Activated CD8-positive, alpha-beta T cell treated with anti-CD3 and anti-CD28 coated beads for 36 hours (primary cell): ENCODE measurements around the gene NNMT. TPM values are rescaled to one million over a fixed set of nuclear protein-coding genes. Genes with fewer than 3 reads are reported as not detected.
"Not testable (repeated sequence)": the region's sequence is repeated elsewhere in the genome, so short reads cannot be mapped to it uniquely, and the experiment has no call there.

Experiments used
- ATAC-seq: fragments of 200-7000 bp; cut with Tn5 transposase; one replicate; pipeline ENCODE4 v1.10.0; 2021; ENCODE audit warnings: mild to moderate bottlenecking, moderate library complexity
- CTCF ChIA-PET: fragments of 350-600 bp; sonication (Branson Sonifier 250); formaldehyde crosslinking; loops from one replicate; lab custom pipeline; 2021; ENCODE audit warnings: antibody characterized with exemption; lab: Charles Lee
- POLR2A ChIA-PET: fragments of 350-600 bp; sonication (Branson Sonifier 250); formaldehyde crosslinking; loops from one replicate; lab custom pipeline; 2021; ENCODE audit warnings: antibody characterized with exemption; lab: Charles Lee
- DNase-seq: peaks from one replicate; pipeline ENCODE4 v3.0.0-alpha.2; 2020
- H3K27ac Mint-ChIP-seq: one replicate; pipeline ENCODE4 v1.8.0; 2021; ENCODE audit warnings: mild to moderate bottlenecking, mixed read lengths
- H3K27me3 Mint-ChIP-seq: one replicate; pipeline ENCODE4 v1.8.0; 2021; ENCODE audit warnings: mixed read lengths
- H3K36me3 Mint-ChIP-seq: one replicate; pipeline ENCODE4 v1.8.0; 2021; ENCODE audit warnings: low read depth, mixed read lengths
- H3K4me1 Mint-ChIP-seq: one replicate; pipeline ENCODE4 v1.8.0; 2021; ENCODE audit warnings: low read depth, mixed read lengths
- H3K4me3 Mint-ChIP-seq: one replicate; pipeline ENCODE4 v1.8.0; 2021; ENCODE audit warnings: mild to moderate bottlenecking, moderate library complexity, mixed read lengths
- H3K9me3 Mint-ChIP-seq: one replicate; pipeline ENCODE4 v1.8.0; 2021; ENCODE audit warnings: mixed read lengths
- intact Hi-C: fragments of 100-400 bp; cut with micrococcal nuclease; formaldehyde crosslinking; loops from one replicate; pipeline ENCODE4 v1.10.0; 2022
- total RNA-seq, 2 experiments: library from RNA; stranded (reverse); gene quantifications; one replicate each; pipeline ENCODE4 v1.2.3, GENCODE V29; 2021
- TF ChIP-seq, protein P1 (sequence below): fragments of 200-600 bp; IDR thresholded peaks from one replicate; pipeline ENCODE4 v1.8.0; 2022; ENCODE audit warnings: antibody characterized with exemption, mild to moderate bottlenecking

The NNMT gene
- total RNA-seq, 2 experiments from 2014 or later, result not detected

DNA sequence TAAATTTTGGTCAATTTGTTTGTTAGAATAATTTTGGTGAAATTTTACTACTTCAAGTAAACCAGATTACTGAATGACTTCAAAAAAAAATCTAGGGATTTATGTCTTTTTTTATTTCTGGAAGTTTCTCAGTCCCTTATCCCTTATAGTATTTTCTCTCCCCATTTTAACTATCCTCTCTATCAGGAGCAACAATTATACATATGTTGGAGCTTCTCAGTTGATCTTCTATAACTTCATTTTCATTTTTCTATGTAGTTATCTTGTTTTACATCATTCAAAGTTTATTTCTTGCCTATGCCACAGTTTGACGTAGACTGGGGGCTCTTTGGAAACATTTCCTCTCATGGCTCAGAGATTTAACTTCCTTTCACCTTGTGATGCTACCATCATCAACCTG lies 34.2 kb downstream of the NNMT start:
- no peak overlapping the region for H3K27ac Mint-ChIP-seq
- H3K9me3 Mint-ChIP-seq, result peaks cover 8% of the 10 kb centered on the region
- ChIA-PET POLR2A (no interaction called here), CTCF (interaction anchor here (1.1 to 1.4 kb wide), 2 partner anchors 10 to 15 kb away, joined by 3 to 4 read pairs; no protein-coding TSS in a partner anchor)
- intact Hi-C loops, result no loop called here
- H3K4me1 Mint-ChIP-seq, result no peaks in the 10 kb centered on the region
- H3K4me3 Mint-ChIP-seq, result no peak overlapping the region
- ATAC-seq (no peak), DNase-seq (no peak)
- H3K27me3 Mint-ChIP-seq, result peaks cover 16% of the 10 kb centered on the region
- TF ChIP-seq, protein P1, sequence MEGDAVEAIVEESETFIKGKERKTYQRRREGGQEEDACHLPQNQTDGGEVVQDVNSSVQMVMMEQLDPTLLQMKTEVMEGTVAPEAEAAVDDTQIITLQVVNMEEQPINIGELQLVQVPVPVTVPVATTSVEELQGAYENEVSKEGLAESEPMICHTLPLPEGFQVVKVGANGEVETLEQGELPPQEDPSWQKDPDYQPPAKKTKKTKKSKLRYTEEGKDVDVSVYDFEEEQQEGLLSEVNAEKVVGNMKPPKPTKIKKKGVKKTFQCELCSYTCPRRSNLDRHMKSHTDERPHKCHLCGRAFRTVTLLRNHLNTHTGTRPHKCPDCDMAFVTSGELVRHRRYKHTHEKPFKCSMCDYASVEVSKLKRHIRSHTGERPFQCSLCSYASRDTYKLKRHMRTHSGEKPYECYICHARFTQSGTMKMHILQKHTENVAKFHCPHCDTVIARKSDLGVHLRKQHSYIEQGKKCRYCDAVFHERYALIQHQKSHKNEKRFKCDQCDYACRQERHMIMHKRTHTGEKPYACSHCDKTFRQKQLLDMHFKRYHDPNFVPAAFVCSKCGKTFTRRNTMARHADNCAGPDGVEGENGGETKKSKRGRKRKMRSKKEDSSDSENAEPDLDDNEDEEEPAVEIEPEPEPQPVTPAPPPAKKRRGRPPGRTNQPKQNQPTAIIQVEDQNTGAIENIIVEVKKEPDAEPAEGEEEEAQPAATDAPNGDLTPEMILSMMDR, result no peak
- peaks cover 2% of the 10 kb centered on the region for H3K36me3 Mint-ChIP-seq

DNA sequence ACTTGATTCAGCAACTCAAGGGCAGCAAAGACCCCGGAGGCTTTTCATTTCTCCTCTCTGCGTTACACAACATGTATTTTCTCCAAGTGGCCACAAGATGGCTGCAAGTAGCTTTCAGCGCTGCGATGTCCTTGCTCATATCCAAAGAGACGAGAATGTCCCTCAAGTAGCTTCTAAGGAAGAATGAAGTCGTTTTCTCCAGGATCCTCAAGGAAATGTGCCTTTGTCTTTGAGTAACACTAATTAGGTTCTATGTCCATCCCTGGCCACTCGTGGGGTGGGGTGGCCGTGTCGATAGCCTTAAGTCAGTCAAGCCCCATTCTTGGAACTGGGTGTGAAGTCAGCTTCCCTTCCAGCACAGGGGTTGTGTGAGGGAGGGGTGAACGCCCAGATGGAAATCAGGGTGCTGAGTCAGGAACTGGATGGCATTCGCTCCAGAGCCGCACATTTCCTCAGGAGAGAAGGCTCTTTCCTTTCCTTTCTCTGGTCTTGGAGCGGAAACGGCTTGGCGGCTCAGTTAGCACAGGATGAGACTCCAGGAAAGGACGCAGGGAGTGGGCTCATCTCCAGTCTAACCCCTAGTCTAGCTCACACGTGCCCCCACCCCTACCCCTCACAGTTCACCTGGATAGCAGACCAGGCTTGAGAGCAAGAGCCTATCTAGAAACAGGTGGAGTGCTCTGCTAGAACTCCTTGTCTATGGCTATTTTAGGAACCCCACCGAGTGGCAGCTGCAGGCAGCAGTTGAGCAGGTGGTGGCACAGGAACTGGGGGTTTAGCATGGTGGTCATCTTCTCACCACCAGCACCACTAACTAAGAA lies 44.3 kb downstream of the NNMT start:
- TF ChIP-seq, protein P1, result peak; percentile 86
- DNase-seq, result peak; percentile 50
- ATAC-seq, result peak; percentile 79
- intact Hi-C loops, result loop anchor here (10.0 kb wide), 1 partner anchor 274 kb away; no protein-coding TSS in a partner anchor
- POLR2A ChIA-PET, result no interaction called here
- CTCF ChIA-PET, result interaction anchor here (0.8 to 1.7 kb wide), 12 partner anchors 9 to 231 kb away, joined by 3 to 7 read pairs (median 4); no protein-coding TSS in a partner anchor
- Mint-ChIP-seq H3K27me3 (peaks cover 8% of the 10 kb centered on the region), H3K9me3 (no peaks in the 10 kb centered on the region), H3K4me3 (peak overlapping the region; percentile 49), H3K4me1 (peaks cover 6% of the 10 kb centered on the region), H3K27ac (no peak overlapping the region), H3K36me3 (no peaks in the 10 kb centered on the region)

DNA sequence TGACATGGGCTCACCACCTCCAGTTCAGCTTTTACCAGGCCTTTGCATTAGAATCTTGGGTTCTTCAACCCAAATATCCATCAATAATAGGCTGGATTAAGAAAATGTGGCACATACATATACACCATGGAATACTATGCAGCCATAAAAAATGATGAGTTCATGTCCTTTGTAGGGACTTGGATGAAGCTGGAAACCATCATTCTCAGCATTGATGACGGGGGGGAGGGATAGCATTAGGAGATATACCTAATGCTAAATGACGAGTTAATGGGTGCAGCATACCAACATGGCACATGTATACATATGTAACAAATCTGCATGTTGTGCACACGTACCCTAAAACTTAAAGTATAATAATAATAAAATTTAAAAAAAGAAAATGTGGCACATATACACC lies 45.5 kb downstream of the NNMT start:
- H3K9me3 Mint-ChIP-seq, DNase-seq, H3K4me1 Mint-ChIP-seq, H3K27ac Mint-ChIP-seq, H3K27me3 Mint-ChIP-seq, H3K36me3 Mint-ChIP-seq, H3K4me3 Mint-ChIP-seq, ATAC-seq, POLR2A ChIA-PET: not testable (repeated sequence)
- CTCF ChIA-PET, result interaction anchor here (1.7 kb wide), 1 partner anchor 56 kb away, joined by 7 read pairs; no protein-coding TSS in a partner anchor
- intact Hi-C loops, result loop anchor here (10.0 kb wide), 1 partner anchor 273 kb away; no protein-coding TSS in a partner anchor

DNA sequence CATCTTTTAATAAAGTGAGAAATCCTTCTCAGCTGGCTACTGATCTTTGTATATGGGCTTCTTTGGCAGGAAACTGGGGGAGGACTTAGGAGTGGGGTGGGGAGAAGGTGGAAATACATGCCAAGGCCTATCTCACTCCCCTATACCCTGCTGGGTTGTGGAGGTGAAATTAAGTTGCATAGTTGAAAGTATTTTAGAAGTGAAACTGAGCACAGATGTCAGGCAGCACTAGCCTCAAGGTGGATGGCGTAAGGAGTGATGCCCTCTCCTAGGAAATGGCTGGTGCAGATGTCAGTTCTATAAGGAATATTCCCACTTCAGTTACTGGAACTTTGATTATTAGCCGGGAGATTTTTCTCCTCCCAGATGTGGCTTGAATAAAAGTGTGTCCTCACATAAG lies 46.3 kb downstream of the NNMT start:
- ATAC-seq (no peak), DNase-seq (no peak)
- Mint-ChIP-seq H3K9me3 (no peaks in the 10 kb centered on the region), H3K36me3 (no peaks in the 10 kb centered on the region), H3K4me3 (no peak overlapping the region), H3K27me3 (peaks cover 8% of the 10 kb centered on the region), H3K27ac (no peak overlapping the region), H3K4me1 (peaks cover 10% of the 10 kb centered on the region)
- CTCF ChIA-PET, result no interaction called here
- TF ChIP-seq, protein P1, result no peak
- POLR2A ChIA-PET, result no interaction called here
- intact Hi-C loops, result loop anchor here (10.0 kb wide), 1 partner anchor 272 kb away; no protein-coding TSS in a partner anchor

DNA sequence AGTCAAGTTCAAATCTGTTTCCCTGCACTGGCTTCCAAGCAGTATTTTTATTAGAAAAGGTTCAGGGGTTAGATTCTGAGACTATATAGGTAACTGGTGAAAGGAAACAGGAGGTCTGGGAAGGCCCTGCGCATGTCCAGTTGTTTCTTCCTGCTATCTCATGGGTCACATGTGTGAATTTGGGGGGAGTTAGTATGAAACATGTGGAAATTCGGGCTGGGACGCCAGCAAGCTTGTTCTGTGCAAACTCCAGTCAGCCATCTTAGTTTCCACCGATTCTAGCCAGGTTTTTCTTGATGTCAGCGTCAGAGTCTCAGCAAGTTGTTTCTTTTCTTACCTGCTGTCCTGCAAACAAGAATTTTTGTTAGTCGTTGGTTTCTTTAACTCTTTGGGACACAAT lies 46.8 kb downstream of the NNMT start:
- TF ChIP-seq, protein P1, result no peak
- H3K27ac Mint-ChIP-seq, result no peak overlapping the region
- intact Hi-C loops, result loop anchor here (10.0 kb wide), 1 partner anchor 272 kb away; no protein-coding TSS in a partner anchor
- peaks cover 8% of the 10 kb centered on the region for H3K27me3 Mint-ChIP-seq
- H3K9me3 Mint-ChIP-seq, result no peaks in the 10 kb centered on the region
- DNase-seq (no peak), ATAC-seq (no peak)
- H3K4me1 Mint-ChIP-seq, result peaks cover 10% of the 10 kb centered on the region
- no peaks in the 10 kb centered on the region for H3K36me3 Mint-ChIP-seq
- POLR2A ChIA-PET, result no interaction called here
- CTCF ChIA-PET, result no interaction called here
- no peak overlapping the region for H3K4me3 Mint-ChIP-seq
